ENCODE data around the gene CHPF. TPM values are rescaled to one million over a fixed set of nuclear protein-coding genes. Genes with fewer than 3 reads are reported as not detected.

The CHPF gene
- total RNA-seq, 1 donor from 2014 or later: 285 TPM

DNA sequence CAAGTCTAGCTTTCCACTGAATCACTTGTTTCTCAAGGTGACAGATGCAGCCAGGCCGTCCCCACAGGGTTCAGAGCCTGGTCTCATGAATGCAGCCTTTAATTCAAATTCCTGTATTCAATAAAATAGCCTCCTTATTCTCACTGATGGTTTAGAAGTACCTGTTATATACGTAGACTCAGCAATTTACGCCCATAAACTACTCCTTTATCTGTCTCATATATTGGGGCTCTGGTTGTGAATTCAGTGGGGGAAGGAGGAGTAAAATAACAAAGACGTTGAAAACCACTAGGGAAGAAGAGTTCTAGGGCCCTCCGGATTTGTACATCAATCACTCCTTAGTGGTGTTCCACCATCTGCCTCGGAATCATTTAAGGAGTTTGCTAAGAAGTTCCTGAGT, 26.0 kb upstream of the CHPF start:
- Histone ChIP-seq H3K27me3 (ENCODE audit: control insufficient read depth, insufficient read depth, low read length) (no peaks in the 10 kb centered on the region), H3K4me3 (ENCODE audit: low read depth, low read length) (peak overlapping the region; percentile 73), H3K36me3 (ENCODE audit: control insufficient read depth, insufficient read depth, low read length) (peaks cover 1% of the 10 kb centered on the region)
- TF ChIP-seq, protein P1, sequence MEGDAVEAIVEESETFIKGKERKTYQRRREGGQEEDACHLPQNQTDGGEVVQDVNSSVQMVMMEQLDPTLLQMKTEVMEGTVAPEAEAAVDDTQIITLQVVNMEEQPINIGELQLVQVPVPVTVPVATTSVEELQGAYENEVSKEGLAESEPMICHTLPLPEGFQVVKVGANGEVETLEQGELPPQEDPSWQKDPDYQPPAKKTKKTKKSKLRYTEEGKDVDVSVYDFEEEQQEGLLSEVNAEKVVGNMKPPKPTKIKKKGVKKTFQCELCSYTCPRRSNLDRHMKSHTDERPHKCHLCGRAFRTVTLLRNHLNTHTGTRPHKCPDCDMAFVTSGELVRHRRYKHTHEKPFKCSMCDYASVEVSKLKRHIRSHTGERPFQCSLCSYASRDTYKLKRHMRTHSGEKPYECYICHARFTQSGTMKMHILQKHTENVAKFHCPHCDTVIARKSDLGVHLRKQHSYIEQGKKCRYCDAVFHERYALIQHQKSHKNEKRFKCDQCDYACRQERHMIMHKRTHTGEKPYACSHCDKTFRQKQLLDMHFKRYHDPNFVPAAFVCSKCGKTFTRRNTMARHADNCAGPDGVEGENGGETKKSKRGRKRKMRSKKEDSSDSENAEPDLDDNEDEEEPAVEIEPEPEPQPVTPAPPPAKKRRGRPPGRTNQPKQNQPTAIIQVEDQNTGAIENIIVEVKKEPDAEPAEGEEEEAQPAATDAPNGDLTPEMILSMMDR (IDR thresholded peaks at IDR 0.05; ENCODE audit: insufficient read depth, low read length, poor library complexity, severe bottlenecking): no peak
- DNase-seq (ENCODE audit: low read depth): no peak

DNA sequence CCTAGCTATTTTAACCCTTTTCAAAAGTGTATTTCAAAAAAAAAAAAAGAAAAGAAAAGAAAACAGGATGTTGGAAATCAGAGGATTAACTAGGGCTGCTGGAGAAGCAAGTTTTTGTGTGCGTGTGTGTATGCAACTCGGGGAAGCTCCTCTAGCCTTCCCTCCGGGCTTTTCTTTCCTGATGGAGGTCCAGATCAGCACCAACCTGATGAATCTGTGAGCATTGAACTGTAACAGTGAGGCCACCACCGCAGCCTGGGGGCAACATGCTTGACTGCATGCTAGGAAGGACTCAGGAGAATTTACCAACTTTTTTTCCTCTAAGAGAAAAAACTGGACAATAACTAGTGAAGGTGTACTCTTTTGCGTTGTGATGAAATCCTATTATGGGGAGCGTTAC, 25.4 kb upstream of the CHPF start:
- H3K27me3 ChIP-seq (ENCODE audit: control insufficient read depth, insufficient read depth, low read length): no peaks in the 10 kb centered on the region
- DNase-seq (ENCODE audit: low read depth): no peak
- peaks cover 1% of the 10 kb centered on the region for H3K36me3 ChIP-seq (ENCODE audit: control insufficient read depth, insufficient read depth, low read length)
- TF ChIP-seq, protein P1 (IDR thresholded peaks at IDR 0.05; ENCODE audit: insufficient read depth, low read length, poor library complexity, severe bottlenecking): no peak
- no peak overlapping the region for H3K4me3 ChIP-seq (ENCODE audit: low read depth, low read length)

DNA sequence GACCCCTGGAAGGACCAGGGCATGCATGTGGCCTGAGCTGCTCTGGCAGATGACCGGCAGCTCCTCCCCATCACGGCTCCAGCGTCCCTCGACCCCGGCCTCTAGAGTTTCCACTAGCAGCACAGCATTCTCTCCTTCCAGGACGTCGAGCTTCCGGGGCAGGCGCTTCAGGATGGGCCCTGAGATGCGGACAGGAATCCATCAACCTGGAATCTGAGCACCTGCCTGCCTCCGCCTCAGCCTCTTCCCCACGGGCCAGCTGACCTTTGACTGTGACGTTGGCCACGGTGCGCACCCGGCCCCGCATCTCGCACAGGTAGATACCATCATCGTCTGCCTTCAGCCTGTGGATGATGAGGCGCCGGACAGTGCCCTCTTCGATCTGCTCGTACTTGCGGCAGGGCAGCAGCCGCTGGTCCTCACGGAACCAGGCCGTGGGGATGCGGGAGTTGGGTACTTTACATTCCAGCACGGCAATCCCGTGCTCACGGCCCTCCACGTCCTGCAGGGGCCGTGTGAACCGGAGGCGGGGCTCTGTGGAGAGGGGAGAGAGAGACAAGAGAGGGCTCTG, 24.3 kb upstream of the CHPF start:
- Histone ChIP-seq H3K27me3 (ENCODE audit: control insufficient read depth, insufficient read depth, low read length) (peaks cover 2% of the 10 kb centered on the region), H3K36me3 (ENCODE audit: control insufficient read depth, insufficient read depth, low read length) (peaks cover 1% of the 10 kb centered on the region), H3K4me3 (ENCODE audit: low read depth, low read length) (no peak overlapping the region)
- TF ChIP-seq, protein P1 (IDR thresholded peaks at IDR 0.05; ENCODE audit: insufficient read depth, low read length, poor library complexity, severe bottlenecking): no peak
- DNase-seq (ENCODE audit: low read depth): no peak

DNA sequence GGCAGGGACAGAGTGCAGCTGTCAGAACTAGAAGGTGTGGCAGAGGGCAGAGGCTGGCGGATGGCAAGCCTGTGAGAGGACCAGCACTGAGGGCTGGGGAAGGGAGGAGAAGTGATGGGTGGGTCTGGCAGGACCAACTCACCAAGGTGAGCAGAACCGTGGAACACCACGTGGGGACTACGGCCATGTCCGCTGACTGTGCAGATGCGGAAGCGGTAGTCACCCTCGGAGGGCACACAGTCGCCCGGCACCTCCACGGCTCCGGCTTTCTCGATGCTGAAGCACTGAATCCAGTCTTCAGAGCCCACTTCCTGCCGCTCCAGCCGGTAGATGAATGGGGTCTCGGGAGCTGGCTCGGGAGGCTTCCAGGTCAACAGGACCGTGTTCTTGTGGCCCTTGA, 23.5 kb upstream of the CHPF start:
- no peak overlapping the region for H3K4me3 ChIP-seq (ENCODE audit: low read depth, low read length)
- H3K27me3 ChIP-seq (ENCODE audit: control insufficient read depth, insufficient read depth, low read length): peaks cover 7% of the 10 kb centered on the region
- no peak for DNase-seq (ENCODE audit: low read depth)
- peaks cover 1% of the 10 kb centered on the region for H3K36me3 ChIP-seq (ENCODE audit: control insufficient read depth, insufficient read depth, low read length)
- TF ChIP-seq, protein P1 (IDR thresholded peaks at IDR 0.05; ENCODE audit: insufficient read depth, low read length, poor library complexity, severe bottlenecking): no peak

DNA sequence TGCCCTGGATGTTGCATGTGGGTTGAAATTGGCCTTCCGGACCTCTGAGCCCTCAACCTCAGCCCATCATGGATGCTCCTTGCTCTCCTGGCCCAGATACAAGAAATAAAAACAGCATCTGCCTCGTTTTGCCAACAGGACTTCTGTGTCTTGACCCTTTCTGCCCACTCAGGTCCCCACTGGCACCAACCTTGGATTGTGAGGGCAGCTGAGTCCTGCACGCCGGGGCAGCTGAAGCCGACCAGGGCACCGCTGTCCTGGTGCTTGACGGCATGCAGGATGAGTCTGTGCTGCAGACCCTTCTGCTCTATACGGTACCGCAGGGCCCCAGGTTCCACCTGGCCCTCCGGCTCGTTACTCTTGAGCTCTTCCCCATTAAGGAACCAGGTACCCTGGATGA, 23.0 kb upstream of the CHPF start:
- H3K4me3 ChIP-seq (ENCODE audit: low read depth, low read length): no peak overlapping the region
- TF ChIP-seq, protein P1 (IDR thresholded peaks at IDR 0.05; ENCODE audit: insufficient read depth, low read length, poor library complexity, severe bottlenecking): no peak
- peaks cover 1% of the 10 kb centered on the region for H3K36me3 ChIP-seq (ENCODE audit: control insufficient read depth, insufficient read depth, low read length)
- H3K27me3 ChIP-seq (ENCODE audit: control insufficient read depth, insufficient read depth, low read length): peaks cover 11% of the 10 kb centered on the region
- no peak for DNase-seq (ENCODE audit: low read depth)
